SK-N-SH treated with all-trans-retinoic acid at 6 μM for 48 hours (cell line): ENCODE measurements around the gene CYP39A1.
"Not testable (repeated sequence)": the region's sequence is repeated elsewhere in the genome, so short reads cannot be mapped to it uniquely, and the experiment has no call there.

Experiments
- ATAC-seq: fragments of 200-7000 bp; cut with Tn5 transposase; 3 replicates; pipeline ENCODE4 v1.9.1; 2020; ENCODE audit warnings: mild to moderate bottlenecking, moderate library complexity
- ARNTL ChIP-seq: fragments of 450-650 bp; formaldehyde crosslinking; IDR thresholded peaks from 2 replicates; pipeline ENCODE4 v1.5.0; 2020; ENCODE audit warnings: low read depth, mild to moderate bottlenecking, moderate library complexity, borderline replicate concordance
- BACH2 ChIP-seq: fragments of 250-450 bp; sonication (Bioruptor Pico); IDR thresholded peaks from 2 replicates; pipeline ENCODE4 v1.9.0; 2021; ENCODE audit warnings: mild to moderate bottlenecking, borderline replicate concordance
- CSDC2 ChIP-seq: fragments of 250-450 bp; sonication (Bioruptor Pico); IDR thresholded peaks from 2 replicates; pipeline ENCODE4 v1.5.0; 2020; ENCODE audit warnings: mild to moderate bottlenecking, moderate library complexity
- ESRRG ChIP-seq: fragments of 250-450 bp; sonication (Bioruptor Pico); IDR thresholded peaks from 2 replicates; pipeline ENCODE4 v1.6.1; 2021; ENCODE audit warnings: mild to moderate bottlenecking
- GLIS3 ChIP-seq: fragments of 250-450 bp; sonication (Bioruptor Pico); IDR thresholded peaks from 2 replicates; pipeline ENCODE4 v1.5.0; 2020; ENCODE audit warnings: mild to moderate bottlenecking, moderate library complexity
- ISL1 ChIP-seq: fragments of 250-450 bp; sonication (Bioruptor Pico); IDR thresholded peaks from 2 replicates; pipeline ENCODE4 v2.1.2; 2022; ENCODE audit warnings: mild to moderate bottlenecking, moderate library complexity
- POU6F1 ChIP-seq: fragments of 250-450 bp; sonication (Bioruptor Pico); IDR thresholded peaks from 2 replicates; pipeline ENCODE4 v1.8.0; 2021; ENCODE audit warnings: low read depth, mild to moderate bottlenecking, moderate library complexity, borderline replicate concordance
- PPARA ChIP-seq: fragments of 250-450 bp; sonication (Bioruptor Pico); IDR thresholded peaks from 2 replicates; pipeline ENCODE4 v1.5.0; 2020; ENCODE audit warnings: mild to moderate bottlenecking, borderline replicate concordance
- RARB ChIP-seq: fragments of 250-450 bp; sonication (Bioruptor Pico); IDR thresholded peaks from 2 replicates; pipeline ENCODE4 v1.8.0; 2021; ENCODE audit warnings: mild to moderate bottlenecking, moderate library complexity
- TCF4 ChIP-seq: fragments of 250-450 bp; sonication (Bioruptor Pico); IDR thresholded peaks from 2 replicates; pipeline ENCODE4 v1.8.0; 2021; ENCODE audit warnings: mild to moderate bottlenecking, moderate library complexity, borderline replicate concordance
- TOX ChIP-seq: fragments of 250-450 bp; sonication (Bioruptor Pico); IDR thresholded peaks from 2 replicates; pipeline ENCODE4 v1.8.0; 2021; ENCODE audit warnings: mild to moderate bottlenecking, moderate library complexity, borderline replicate concordance
- TSHZ2 ChIP-seq: fragments of 250-450 bp; sonication (Bioruptor Pico); IDR thresholded peaks from 2 replicates; pipeline ENCODE4 v1.5.0; 2020; ENCODE audit warnings: mild to moderate bottlenecking, moderate library complexity
- ZC3H10 ChIP-seq: fragments of 250-450 bp; sonication (Bioruptor Pico); IDR thresholded peaks from 2 replicates; pipeline ENCODE4 v1.5.1; 2021; ENCODE audit warnings: mild to moderate bottlenecking, moderate library complexity
- ZFP3 ChIP-seq: fragments of 250-450 bp; sonication (Bioruptor Pico); IDR thresholded peaks from 2 replicates; pipeline ENCODE4 v1.5.0; 2020; ENCODE audit warnings: mild to moderate bottlenecking, moderate library complexity
- ZFP30 ChIP-seq: fragments of 450-650 bp; formaldehyde crosslinking; IDR thresholded peaks from 2 replicates; pipeline ENCODE4 v1.5.0; 2022; ENCODE audit warnings: mild to moderate bottlenecking, moderate library complexity
- ZNF565 ChIP-seq: fragments of 450-650 bp; formaldehyde crosslinking; conservative IDR thresholded peaks from 2 replicates; pipeline ENCODE4 v1.5.0; 2020; ENCODE audit warnings: low read depth, mild to moderate bottlenecking, moderate library complexity
- ZNF70 ChIP-seq: fragments of 450-650 bp; formaldehyde crosslinking; IDR thresholded peaks from 2 replicates; pipeline ENCODE4 v1.5.0; 2020; ENCODE audit warnings: mild to moderate bottlenecking, moderate library complexity
- ZNF8 ChIP-seq: fragments of 450-650 bp; formaldehyde crosslinking; IDR thresholded peaks from 2 replicates; pipeline ENCODE4 v1.5.0; 2020; ENCODE audit warnings: mild to moderate bottlenecking, moderate library complexity
- TF ChIP-seq, protein P1 (sequence below): fragments of 250-450 bp; sonication (Bioruptor Pico); IDR thresholded peaks from 2 replicates; pipeline ENCODE4 v1.5.1; 2021; ENCODE audit warnings: mild to moderate bottlenecking, moderate library complexity

The CYP39A1 gene

DNA sequence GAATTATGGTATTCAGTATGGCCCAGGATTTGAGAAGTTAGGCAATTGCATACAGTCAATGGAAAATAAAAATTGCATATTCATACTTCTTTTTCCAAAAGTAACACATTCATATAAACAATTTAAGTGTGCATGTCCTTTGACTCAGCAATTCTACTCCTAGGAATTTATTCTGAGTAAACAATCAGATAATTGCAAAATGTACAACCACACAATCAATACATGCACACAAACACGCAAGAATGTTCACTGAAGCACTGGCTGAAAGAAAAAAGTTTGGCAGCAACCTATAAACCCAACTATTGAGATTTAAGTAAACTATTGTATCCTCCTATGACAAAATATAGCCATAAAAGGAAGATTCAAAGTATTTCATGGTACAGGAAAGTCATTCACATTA lies 1.6 kb downstream of the CYP39A1 start (continued):
- TF ChIP-seq POU6F1: no peak

DNA sequence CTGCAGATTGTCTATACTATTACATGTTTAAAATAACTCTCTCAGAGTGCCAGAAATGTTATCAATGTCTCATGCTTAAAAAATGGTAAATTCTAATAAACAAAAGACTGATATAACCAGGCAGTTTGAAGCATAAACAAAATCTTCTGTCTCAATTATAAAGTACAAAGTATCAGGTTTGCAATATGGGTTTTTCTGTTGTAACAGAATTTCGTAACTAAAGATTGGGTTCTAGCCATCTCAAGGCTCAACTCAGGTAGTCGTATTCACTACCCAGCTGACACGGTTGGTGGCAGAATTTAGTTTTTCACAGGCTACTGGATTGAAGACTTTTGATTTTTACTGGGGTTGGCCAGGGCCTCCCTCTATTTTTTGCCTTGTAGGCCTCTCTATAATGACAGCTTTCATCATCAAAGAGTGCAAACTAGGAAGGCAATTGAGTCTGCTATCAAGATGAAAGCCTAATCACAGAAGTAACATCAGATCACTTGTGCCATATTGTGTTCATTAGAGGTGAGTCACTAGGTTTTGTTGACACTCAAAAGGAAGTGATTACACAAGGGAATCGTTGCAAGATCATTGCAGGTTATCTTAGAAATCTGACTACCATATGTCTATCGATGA lies 3.6 kb downstream of the CYP39A1 start:
- no peak for ATAC-seq
- no peak for TF ChIP-seq ZFP3
- no peak for TF ChIP-seq TCF4 (CRISPR knock-in tag)
- TF ChIP-seq ARNTL (CRISPR knock-in tag): no peak
- no peak for TF ChIP-seq ZFP30
- no peak for TF ChIP-seq ZC3H10
- TF ChIP-seq CSDC2 (CRISPR knock-in tag): no peak
- TF ChIP-seq GLIS3: no peak
- TF ChIP-seq ZNF8: no peak
- TF ChIP-seq ZNF565: no peak
- no peak for TF ChIP-seq BACH2
- TF ChIP-seq RARB: no peak
- no peak for TF ChIP-seq ISL1 (CRISPR knock-in tag)
- TF ChIP-seq, protein P1, sequence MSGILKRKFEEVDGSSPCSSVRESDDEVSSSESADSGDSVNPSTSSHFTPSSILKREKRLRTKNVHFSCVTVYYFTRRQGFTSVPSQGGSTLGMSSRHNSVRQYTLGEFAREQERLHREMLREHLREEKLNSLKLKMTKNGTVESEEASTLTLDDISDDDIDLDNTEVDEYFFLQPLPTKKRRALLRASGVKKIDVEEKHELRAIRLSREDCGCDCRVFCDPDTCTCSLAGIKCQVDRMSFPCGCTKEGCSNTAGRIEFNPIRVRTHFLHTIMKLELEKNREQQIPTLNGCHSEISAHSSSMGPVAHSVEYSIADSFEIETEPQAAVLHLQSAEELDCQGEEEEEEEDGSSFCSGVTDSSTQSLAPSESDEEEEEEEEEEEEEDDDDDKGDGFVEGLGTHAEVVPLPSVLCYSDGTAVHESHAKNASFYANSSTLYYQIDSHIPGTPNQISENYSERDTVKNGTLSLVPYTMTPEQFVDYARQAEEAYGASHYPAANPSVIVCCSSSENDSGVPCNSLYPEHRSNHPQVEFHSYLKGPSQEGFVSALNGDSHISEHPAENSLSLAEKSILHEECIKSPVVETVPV: no peak
- no peak for TF ChIP-seq ZNF70 (CRISPR knock-in tag)

DNA sequence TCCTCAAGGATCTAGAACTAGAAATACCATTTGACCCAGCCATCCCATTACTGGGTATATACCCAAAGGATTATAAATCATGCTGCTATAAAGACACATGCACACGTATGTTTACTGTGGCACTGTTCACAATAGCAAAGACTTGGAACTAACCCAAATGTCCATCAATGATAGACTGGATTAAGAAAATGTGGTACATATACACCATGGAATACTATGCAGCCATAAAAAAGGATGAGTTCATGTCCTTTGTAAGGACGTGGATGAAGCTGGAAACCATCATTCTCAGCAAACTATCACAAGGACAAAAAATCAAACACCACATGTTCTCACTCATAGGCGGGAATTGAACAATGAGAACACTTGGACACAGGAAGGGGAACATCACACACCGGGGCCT lies 4.5 kb downstream of the CYP39A1 start:
- not testable (repeated sequence) for ATAC-seq

- ATAC-seq: no peak
- TF ChIP-seq ISL1 (CRISPR knock-in tag): no peak
- no peak for TF ChIP-seq TCF4 (CRISPR knock-in tag)
- no peak for TF ChIP-seq TOX (CRISPR knock-in tag)
- TF ChIP-seq POU6F1: no peak
- TF ChIP-seq ARNTL (CRISPR knock-in tag): no peak
- TF ChIP-seq PPARA (CRISPR knock-in tag): no peak
- TF ChIP-seq ZFP3: no peak
- TF ChIP-seq ZFP30: no peak
- no peak for TF ChIP-seq TSHZ2 (CRISPR knock-in tag)
- TF ChIP-seq ZNF8: no peak
- no peak for TF ChIP-seq CSDC2 (CRISPR knock-in tag)
- TF ChIP-seq, protein P1: no peak
- TF ChIP-seq ESRRG (CRISPR knock-in tag): no peak
These were observed 7.4 kb downstream of the CYP39A1 start for GRCh38 chr6:46645265-46645664.
